Measurements from ENCODE around the gene EPC2.
"Not testable (repeated sequence)": the region's sequence is repeated elsewhere in the genome, so short reads cannot be mapped to it uniquely, and the experiment has no call there.

The EPC2 gene

DNA sequence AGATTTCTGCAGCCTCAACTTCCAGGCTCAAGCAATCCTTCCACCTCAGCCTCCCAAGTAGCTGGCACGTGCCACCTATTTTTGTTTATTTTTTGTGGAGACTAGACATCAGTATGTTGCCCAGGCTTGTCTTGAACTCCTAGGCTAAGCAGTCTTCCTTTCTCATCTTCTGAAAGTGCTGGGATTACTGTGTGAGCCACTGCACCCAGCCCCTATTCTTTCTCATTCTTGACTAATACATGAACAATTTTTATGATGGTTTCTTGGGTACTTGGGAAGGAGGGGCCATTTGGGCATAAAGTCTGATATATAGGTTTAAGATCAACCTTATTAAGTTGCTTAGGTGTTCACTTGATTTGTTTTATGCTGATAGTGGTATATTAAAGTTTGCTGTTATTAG, 26.2 kb downstream of the EPC2 start:
- no peak for DNase-seq

DNA sequence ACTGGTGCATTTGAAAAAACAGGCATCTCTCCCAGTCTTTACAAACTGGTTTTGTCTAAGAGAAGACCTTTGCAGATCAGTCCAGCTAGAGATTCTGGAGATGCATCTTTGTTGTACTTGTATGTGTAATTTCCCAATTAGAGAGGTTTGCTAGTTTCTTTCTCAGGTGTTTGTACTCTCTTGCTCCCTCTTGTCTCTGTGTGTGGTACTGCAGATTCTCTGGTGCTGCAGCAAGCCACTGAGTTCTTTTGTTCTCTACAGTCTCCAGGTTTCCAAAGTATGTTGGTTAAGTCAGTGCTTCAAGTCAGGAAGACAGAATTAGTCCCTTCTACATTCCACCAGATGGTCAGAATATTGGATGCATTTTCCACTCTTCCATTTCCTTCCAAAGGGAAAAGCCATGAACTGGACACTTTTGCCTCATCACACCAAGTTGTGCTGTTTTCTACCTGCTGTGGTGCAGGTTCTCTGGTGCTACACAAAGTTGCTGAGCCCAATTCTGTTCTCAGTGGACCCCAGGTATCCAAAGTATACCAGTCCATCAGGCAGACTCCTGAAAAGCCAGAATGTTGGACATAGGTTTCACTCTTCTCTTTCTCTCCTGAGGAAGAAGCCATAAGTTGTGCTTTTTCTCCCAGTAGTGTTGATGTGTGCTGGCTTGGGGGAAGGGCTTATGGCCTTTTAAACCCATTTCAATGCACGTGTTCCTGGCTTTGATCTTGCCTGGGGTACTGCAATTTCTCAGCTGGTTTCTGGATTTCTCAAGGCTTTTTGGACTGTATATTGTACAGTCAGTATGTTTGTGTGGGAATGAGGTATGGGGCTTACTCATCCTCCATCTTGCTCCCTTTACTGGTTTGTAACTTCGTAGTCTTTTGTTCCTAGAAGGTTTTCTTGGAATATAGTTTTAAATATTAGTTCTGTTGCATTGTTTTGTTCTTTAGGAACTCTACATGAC, 29.8 kb downstream of the EPC2 start:
- DNase-seq: no peak

DNA sequence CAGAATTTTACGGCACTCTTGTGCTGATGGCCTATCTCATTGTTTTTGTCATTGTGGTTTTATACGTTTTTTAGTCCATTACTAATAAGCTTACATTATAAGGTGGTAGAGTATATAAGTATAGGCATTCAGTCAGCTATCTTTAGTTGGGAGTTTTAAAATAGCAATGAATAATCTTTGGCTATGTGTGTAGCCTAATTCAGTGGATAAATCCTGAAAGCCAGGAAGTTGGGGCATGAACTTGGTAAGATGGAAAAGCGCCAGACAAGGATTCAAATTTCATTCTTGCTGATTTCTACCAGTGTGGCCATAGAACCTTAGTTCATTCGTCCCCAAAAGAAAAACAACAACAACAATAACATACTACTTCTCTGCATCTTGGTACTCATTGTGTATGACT, 31.2 kb downstream of the EPC2 start:
- DNase-seq: no peak

DNA sequence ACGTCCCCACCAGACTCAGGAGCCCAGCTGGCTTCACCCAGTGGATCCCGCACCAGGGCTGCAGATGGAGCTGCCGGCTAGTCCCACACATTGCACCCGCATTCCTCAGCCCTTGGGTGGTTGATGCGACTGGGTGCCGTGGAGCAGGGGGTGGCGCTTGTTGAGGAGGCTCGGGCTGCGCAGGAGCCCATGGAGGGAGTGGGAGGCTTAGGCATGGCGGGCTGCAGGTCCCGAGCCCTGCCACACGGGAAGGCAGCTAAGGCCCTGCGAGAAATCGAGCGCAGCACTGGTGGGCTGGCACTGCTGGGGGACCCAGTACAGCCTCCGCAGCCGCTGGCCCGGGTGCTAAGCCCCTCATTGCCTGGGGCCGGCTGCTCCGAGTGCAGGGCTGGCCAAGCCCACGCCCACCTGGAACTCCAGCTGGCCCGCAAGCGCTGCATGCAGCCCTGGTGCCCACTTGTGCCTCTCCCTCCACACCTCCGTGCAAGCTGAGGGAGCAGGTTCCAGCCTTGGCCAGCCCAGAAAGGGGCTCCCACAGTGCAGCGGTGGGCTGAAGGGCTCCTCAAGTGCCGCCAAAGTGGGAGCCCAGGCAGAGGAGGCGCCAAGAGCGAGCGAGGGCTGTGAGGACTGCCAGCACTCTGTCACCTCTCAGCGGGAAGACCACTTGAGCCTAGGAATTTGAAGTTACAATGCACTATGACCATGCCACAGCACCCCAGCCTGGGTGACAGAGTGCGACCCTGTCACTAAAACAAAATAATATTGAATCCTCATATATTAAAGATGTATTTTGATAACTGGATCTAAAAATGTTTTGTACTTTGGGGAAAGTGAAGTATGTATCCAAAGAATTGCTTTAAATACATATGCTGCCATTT, 34.0 kb downstream of the EPC2 start:
- not testable (repeated sequence) for DNase-seq

DNA sequence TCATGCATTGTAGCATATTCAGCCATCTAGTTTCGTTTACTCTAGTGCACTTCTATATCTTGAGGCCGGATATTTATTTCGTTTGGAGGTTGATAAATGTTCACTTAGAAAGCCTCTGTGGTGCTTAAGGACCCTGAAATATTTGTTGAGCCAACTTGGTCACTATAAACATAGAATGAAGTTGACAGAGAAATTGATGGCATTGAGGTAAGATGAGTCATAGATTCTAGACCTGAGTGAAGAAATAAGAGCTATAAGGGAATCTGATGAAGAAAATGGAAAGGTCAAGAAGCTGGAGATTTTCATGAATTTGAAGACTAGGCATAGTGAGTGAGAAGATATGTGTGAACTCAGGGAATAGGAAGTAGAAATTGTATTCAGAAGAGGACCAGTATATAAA, 35.9 kb downstream of the EPC2 start:
- DNase-seq: no peak

DNA sequence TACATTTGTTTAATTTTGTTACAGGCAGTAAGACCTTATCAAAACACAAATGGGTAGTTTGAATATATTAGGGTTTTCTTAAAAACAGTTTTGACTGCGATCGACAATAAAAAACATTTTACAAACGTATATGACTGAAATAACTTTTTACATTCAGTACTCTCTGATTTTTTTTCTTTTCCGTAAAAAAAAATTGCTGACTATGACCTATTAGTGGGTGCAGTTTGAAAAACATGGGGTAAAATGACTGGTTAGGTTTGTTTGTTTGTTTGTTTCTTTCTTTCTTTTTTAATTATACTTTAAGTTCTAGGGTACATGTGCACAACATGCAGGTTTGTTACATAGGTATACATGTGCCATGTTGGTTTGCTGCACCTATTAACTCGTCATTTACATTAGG, 36.9 kb downstream of the EPC2 start:
- no peak for DNase-seq

DNA sequence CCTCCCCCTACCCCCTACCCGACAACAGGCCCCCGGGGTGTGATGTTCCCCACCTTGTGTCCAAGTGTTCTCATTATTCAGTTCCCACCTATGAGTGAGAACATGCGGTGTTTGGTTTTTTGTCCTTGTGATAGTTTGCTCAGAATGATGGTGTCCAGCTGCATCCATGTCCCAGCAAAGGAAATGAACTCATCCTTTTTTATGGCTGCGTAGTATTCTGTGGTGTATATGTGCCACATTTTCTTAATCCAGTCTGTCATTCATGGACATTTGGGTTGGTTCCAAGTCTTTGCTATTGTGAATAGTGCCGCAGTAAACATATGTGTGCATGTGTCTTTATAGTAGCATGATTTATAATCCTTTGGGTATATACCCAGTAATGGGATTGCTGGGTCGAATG, 37.3 kb downstream of the EPC2 start:
- not testable (repeated sequence) for DNase-seq

DNA sequence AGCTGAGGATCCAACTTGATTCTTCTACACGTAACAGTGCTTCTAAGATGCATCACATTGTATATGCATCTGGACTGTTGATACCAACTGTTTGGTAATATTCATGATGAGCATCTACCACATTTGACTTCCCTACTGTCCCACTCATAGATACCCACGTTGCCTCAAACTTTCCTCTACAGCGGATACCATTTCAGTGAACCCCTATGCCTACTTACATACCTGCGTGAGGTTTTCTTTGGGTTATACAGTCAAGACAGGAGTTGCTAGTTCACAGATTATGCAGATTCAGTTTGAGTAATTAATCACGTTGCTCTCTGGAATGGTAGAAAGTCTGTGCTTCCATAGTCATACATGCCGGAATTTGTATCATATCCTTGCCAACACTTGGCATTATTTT, 40.0 kb downstream of the EPC2 start:
- DNase-seq: no peak

DNA sequence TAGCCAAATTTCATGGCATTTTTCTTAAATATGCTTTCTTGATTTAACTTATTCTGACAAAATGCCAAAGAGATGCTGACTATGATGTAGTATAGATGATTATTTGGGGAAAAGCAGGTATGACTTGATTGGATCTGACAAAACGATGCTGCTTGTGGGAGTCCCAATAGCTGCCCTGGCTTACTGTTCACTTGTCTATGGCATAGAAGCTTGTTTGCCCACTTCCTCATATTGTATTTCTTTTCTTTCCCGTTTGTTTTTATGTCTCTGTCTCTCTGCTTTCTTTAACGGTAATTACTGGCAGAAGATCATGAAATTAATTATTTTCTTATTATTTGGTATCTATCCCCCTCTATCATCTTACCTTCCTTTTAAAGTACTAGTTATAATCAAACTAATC, 43.0 kb downstream of the EPC2 start:
- no peak for DNase-seq

DNA sequence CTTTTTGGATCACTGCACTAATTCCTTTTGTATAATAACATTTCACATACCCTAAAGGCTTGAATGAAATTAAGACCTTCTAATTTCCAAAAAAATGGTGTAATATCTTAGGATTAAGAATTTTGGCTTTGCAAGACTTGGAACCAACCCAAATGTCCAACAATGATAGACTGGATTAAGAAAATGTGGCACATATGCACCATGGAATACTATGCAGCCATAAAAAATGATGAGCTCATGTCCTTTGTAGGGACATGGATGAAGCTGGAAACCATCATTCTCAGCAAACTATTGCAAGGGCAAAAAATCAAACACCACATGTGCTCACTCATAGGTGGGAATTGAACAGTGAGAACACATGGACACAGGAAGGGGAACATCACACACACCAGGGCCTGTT, 43.5 kb downstream of the EPC2 start:
- not testable (repeated sequence) for DNase-seq

DNA sequence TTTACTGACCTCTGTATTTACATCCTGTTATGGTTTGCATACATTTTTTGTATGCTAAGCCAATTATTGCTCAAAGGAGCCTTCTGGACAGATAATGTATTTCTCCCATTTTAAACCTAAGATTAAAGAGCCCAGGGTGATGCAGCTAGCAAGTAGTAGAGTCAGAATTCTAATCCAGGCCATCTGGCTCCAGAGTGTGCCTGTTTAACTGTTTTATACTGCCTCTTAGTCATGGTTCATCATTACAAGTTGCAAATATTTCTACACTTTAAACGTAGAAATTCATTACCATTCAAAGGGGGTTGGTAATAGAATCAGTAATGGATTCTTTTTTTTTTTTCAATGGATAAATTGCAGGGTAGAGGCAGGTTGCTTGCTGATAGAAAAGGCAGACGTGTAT, 52.4 kb downstream of the EPC2 start:
- no peak for DNase-seq

DNA sequence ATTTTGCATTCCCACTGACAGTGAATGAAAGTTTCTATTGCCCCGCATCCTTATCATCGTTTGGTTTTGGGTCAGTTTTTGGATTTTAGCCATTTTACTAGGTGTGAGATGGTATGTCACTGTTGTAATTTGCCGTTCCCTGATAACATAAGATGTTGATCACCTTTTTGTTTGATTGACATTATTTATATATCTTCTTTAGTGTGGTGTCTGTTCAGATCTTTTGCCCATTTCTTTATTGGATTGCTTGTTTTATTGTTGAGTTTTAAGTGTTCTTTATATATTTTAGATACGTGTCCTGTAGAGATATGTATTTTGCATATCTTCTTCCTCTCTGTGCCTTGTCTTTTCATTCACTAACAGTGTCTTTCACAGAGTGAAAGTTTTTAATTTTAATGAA, 55.3 kb downstream of the EPC2 start:
- DNase-seq: no peak

DNA sequence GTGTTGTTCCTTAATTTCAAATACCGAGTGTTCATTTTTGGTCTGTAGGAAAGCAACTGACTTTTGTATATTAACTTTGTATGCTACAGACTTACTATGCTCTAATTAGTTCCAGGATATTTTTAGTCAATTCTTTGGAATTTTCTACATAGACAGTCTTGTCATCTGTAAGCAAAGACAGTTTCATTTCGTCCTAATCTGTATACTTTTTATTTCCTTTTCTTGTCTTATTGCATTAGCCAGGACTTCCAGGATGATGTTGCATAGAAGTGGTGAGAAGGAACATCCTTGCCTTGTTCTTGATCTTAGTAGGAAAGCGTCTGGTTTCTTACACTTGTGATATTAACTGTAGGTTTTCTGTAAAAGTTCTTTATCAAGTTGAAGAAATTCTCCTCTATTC, 56.5 kb downstream of the EPC2 start:
- DNase-seq: no peak

DNA sequence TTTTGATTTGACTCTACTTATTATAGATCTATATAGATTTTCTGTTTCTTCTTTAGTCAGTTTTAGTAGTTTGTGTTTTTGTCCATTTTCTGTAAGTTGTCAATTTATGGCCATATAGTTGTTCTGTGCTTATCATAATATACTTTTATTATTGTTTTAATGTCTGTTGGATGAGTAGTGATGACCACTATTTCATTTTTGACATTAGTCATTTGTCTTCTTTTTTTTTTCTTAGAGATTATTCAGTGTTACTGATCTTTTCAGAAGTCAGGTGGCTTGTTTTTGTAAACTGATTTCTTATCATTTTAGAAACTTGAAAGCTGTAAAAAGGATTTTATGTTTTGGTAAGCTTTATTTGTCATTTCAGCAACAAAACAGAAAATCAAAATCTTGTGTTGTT, 57.3 kb downstream of the EPC2 start:
- no peak for DNase-seq

DNA sequence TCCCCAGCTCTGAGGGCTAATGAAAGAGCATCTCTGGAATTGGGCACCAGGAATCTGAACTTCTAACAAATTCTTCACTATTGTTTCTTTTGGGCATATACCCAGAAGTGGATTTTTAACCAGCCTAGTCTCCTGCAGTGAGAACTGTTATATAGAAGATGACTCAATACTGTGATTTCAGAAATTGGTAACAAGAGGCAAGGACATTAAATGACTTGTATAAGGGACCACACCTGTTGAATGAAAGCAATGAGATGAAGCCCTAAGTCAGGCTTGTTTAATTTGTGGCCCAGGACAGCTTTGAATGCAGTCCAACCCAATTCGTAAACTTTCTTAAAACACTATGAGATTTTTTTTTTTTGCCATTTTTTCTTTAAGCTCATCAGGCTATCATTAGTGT, 57.9 kb downstream of the EPC2 start:
- no peak for DNase-seq

DNA sequence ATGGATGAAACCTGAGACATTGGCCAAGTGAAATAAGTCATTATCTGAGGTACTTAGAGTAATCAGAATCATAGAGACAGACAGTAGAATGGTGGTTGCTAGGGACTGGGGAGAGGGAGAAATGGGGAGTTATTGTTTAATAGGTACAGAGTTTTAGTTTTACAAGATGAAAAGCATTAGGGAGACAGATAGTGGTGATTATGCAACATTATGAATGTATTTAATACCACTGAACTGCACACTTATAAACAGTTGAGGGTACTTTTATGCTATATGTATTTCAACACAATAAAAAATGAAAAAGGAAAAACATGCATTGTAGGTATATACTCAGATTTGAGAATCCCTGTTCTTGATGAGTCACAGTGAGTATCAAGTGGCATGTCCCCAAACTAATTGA, 59.7 kb downstream of the EPC2 start:
- no peak for DNase-seq

DNA sequence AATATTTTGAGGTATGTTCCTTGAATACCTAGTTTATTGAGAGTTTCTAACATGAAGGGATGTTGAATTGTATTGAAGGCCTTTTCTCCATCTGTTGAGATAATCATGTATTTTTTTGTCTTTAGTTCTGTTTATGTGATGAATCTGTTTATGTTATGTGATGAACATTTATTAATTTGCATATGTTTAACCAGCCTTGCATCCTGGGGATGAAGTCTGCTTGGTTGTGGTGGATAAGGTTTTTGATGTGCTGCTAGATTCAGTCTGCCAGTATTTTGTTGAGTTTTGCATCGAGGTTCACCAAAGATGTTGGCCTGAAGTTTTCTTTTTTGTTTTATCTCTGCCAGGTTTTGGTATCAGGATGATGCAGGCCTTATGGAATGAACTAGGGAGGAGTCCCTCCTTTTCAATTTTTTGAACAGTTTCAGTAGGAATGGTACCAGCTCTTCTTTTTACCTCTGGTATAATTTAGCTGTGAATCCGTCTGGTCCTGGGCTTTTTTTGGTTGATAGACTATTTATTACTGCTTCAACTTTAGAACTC, 71.9 kb downstream of the EPC2 start:
- no peak for DNase-seq

DNA sequence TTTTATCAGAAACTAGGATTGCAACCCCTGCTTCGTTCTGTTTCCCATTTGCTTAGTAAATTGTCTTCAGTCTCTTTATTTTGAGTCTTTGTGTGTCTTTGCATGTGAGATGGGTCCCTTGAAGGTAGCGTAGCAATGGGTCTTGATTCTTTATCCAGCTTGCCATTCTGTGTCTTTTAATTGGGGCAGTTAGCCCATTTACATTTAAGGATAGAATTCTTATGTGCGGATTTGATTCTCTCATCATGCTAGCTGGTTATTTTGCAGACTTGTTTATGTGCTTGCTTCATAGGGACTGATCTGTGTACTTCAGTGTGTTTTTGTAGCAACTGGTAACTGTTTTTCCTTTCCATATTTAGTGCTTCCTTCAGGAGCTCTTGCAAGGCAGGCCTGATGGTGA, 73.5 kb downstream of the EPC2 start:
- DNase-seq: no peak

DNA sequence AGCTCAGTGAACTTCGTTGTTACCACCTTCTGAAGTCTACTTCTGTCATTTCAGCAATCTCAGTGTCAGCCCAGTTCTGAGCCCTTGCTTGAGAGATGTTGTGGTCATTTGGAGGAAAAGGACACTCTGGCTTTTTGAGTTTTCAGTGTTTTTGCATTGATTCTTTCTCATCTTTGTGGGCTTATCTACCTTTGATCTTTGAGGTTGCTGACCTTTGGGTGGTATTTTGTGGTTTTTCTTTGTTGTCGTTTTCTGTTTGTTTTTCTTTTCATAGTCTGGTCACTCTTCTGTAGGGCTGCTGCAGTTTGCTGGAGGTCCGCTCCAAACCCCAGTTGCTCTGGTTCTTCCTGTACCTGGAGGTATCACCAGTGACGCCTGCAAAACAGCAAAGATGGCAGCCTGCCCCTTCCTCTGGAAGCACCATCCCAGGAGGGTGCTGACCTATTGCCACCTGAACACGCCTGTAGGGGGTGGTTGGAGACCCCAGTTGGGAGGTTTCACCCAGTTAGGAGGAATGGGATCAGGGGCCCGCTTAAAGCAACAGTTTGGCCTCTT, 74.7 kb downstream of the EPC2 start:
- DNase-seq: no peak

DNA sequence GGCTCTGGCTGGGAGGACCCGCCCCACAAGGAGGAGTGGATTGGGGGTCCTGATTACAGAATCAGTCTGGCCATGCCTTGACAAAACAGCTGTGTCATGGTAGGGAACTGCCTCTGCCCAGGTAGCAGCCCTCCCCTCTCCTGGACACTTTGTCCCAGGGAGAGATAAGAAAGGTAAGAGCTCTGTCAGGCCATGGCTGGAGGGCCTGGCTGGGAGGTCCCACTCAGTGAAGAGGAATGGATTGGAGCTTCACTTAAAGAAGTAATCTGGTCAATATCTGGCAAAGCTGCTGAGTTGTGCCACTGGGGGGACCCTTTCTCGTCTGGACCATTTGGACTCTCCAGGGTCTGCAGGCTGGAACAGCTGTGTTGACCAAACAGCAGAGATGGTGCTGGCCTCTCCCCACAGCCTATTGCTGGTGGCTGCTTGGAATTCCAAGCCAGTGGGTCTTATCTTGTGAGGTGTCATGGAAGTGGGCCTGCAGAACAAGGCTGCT, 75.4 kb downstream of the EPC2 start:
- DNase-seq: no peak

DNA sequence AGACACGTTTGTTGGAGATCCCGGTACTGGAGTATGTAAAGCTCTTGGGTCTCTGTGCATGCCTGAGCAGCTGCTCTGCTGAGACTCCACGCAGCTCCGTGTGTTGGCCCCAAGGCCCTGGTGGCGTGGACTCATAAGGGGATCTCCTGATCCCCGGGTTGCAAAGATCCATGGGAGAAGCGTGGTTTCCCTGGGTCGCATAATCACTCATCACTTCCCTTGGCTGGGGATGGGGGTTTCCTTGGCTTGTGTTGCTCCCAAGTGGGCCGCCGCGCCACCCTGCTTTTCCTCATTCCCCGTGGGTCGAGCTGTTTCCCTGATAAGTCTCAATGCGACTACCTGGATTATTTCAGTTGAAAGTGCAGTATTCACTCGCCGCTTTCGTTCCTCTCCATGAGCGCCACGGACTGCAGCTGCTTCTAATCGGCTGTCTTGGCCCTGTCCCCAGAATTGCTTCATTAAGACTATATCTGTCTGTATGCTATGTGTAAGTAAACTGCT, 76.0 kb downstream of the EPC2 start:
- peak in 4 of 56 donors; percentile 1 to 6 (median 3) for DNase-seq
